Natural killer cell (primary cell): ENCODE data around the gene CRACR2A. TPM values are rescaled to one million over a fixed set of nuclear protein-coding genes. Genes with fewer than 3 reads are reported as not detected.

Experiments
- ATAC-seq, 3 donors: fragments of 150-1000 bp in 2 of 3; fragments of 200-7000 bp in 1 of 3; cut with Tn5 transposase; 1 replicate in 1 of 3; 2 replicates in 2 of 3; pipeline ENCODE4 v1.10.0; 2021; ENCODE audit warnings: mild to moderate bottlenecking in 2 of 3, moderate library complexity in 2 of 3
- DNase-seq, 2 donors: peaks; one replicate each; pipeline versions ENCODE4 v3.0.0 to v3.0.0-alpha.2; 2013 to 2021; ENCODE audit warnings: mixed read lengths in 1 of 2
- H3K27ac ChIP-seq: one replicate; pipeline ENCODE4 v1.5.1; 2013; ENCODE audit warnings: mild to moderate bottlenecking, low read length
- H3K27me3 ChIP-seq: one replicate; pipeline ENCODE4 v1.6.1; 2013; ENCODE audit warnings: low read length; ENCODE audit not compliant: control insufficient read depth, insufficient read depth
- H3K36me3 ChIP-seq: one replicate; pipeline ENCODE4 v1.6.1; 2013; ENCODE audit warnings: low read length; ENCODE audit not compliant: control insufficient read depth, insufficient read depth
- H3K4me1 ChIP-seq: one replicate; pipeline ENCODE4 v1.6.1; 2013; ENCODE audit warnings: low read length; ENCODE audit not compliant: control insufficient read depth, insufficient read depth
- H3K4me3 ChIP-seq: one replicate; pipeline ENCODE4 v1.5.1; 2013; ENCODE audit warnings: low read length
- H3K9me3 ChIP-seq: one replicate; pipeline ENCODE4 v1.6.1; 2013; ENCODE audit warnings: low read length; ENCODE audit not compliant: control insufficient read depth, insufficient read depth
- H3K27ac Mint-ChIP-seq, 2 donors: one replicate each; pipeline ENCODE4 v1.8.0; 2022; ENCODE audit warnings: mild to moderate bottlenecking in 2 of 2, mixed read lengths in 2 of 2, moderate library complexity in 1 of 2
- H3K27me3 Mint-ChIP-seq, 2 donors: one replicate each; pipeline ENCODE4 v1.8.0; 2022; ENCODE audit warnings: low read depth in 2 of 2, mixed read lengths in 2 of 2
- H3K36me3 Mint-ChIP-seq: one replicate; pipeline ENCODE4 v1.8.0; 2022; ENCODE audit warnings: mixed read lengths
- H3K4me1 Mint-ChIP-seq, 2 donors: one replicate each; pipeline ENCODE4 v1.8.0; 2022; ENCODE audit warnings: mixed read lengths in 2 of 2
- H3K4me3 Mint-ChIP-seq: one replicate; pipeline ENCODE4 v1.8.0; 2022; ENCODE audit warnings: mild to moderate bottlenecking, moderate library complexity, mixed read lengths
- H3K9me3 Mint-ChIP-seq, 2 donors: one replicate each; pipeline ENCODE4 v1.8.0; 2022; ENCODE audit warnings: mixed read lengths in 2 of 2
- WGBS: methylation state at CpG from one replicate; pipeline ENCODE4 v1.1.7; 2013; ENCODE audit warnings: missing lambda C conversion rate; ENCODE audit not compliant: insufficient coverage; 5-methylcytosine and 5-hydroxymethylcytosine counted together
- intact Hi-C: fragments of 100-400 bp; cut with micrococcal nuclease; formaldehyde crosslinking; loops from one replicate; pipeline ENCODE4 v1.14.2; 2022
- total RNA-seq, 4 donors: library from RNA; stranded (reverse); fragments of 120-200 nt in 1 of 4; gene quantifications; one replicate each; pipeline versions ENCODE4 v1.2.3 to v1.2.4, GENCODE V29; 2013 to 2022
- TF ChIP-seq, protein P1 (sequence below): fragments of 200-600 bp; IDR thresholded peaks from one replicate; pipeline ENCODE4 v1.8.0; 2022; ENCODE audit warnings: antibody characterized with exemption

CRACR2A gene
- total RNA-seq, 3 donors from 2014 or later (not counting 1 experiment from before 2014, with no cell fraction given), result 59.8 to 94.4 (median 80.5) TPM

DNA sequence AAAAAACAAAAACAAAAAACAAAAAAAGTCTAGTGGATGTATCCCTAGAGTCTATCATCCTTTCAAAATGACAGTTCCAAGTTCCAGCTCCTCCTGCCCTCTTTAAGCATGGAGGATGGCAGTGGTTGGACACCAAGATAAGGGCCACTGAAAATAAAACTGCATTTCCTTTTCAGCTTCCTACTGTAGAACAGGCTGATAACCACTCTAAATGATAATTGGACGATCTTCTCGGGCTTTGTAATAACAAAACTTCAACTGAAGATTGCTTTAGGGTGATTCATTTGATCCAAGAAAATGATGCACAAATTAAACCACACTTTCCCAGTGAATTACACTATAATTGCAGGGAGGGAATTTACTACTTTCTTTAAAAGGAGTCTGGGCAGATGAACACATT, 42.2 kb upstream of the CRACR2A start:
- no peak for ATAC-seq
- 89% methylated on average over 2 of the region's 2 CpGs for WGBS

DNA sequence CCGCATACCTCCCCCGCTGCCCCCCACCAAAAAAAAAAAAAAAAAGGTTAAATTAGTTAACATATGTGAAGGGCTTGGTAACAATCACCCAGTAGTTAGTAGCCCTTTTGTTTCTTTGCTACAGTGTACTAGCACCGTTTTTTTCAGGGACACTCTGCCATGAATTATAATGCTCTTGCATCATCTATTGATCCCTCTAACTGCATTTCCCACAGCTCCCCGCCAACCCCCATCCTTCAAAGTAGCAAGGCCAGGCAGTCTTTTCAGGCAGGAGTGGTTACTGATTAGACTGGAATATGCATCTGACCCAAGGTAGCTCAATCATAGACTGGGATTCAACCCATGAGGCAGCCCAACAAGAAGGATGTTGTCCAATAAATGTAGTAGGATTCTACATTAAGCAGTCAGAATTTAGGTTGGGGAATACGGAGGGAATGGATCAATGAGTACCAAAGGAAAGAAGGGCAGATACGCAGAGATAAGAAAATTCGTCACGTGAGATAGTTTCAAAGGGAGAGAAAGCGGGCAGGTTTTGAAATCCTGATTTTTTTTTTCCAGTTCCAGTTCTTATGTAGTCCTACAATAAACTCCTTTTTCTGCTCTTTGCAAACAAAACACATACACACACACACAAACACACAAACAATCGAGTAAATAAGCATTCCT, 39.8 kb upstream of the CRACR2A start:
- H3K27ac Mint-ChIP-seq, result no peak overlapping the region

More for the DNA sequence above, 42.2 kb upstream of the CRACR2A start:
- no peaks in the 10 kb centered on the region for H3K9me3 Mint-ChIP-seq
- no peaks in the 10 kb centered on the region for H3K9me3 ChIP-seq
- no peak overlapping the region for H3K27ac Mint-ChIP-seq
- H3K27ac ChIP-seq, result no peak overlapping the region
- no peak overlapping the region for H3K4me3 ChIP-seq
- H3K27me3 ChIP-seq, result no peaks in the 10 kb centered on the region
- H3K4me1 ChIP-seq, result no peaks in the 10 kb centered on the region
- peaks cover 6% of the 10 kb centered on the region for H3K36me3 Mint-ChIP-seq
- intact Hi-C loops, result no loop called here
- H3K36me3 ChIP-seq, result peaks cover 3% of the 10 kb centered on the region
- no peaks in the 10 kb centered on the region for H3K27me3 Mint-ChIP-seq
- TF ChIP-seq, protein P1, sequence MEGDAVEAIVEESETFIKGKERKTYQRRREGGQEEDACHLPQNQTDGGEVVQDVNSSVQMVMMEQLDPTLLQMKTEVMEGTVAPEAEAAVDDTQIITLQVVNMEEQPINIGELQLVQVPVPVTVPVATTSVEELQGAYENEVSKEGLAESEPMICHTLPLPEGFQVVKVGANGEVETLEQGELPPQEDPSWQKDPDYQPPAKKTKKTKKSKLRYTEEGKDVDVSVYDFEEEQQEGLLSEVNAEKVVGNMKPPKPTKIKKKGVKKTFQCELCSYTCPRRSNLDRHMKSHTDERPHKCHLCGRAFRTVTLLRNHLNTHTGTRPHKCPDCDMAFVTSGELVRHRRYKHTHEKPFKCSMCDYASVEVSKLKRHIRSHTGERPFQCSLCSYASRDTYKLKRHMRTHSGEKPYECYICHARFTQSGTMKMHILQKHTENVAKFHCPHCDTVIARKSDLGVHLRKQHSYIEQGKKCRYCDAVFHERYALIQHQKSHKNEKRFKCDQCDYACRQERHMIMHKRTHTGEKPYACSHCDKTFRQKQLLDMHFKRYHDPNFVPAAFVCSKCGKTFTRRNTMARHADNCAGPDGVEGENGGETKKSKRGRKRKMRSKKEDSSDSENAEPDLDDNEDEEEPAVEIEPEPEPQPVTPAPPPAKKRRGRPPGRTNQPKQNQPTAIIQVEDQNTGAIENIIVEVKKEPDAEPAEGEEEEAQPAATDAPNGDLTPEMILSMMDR, result no peak
- no peak overlapping the region for H3K4me3 Mint-ChIP-seq
- no peak for DNase-seq
- no peaks in the 10 kb centered on the region for H3K4me1 Mint-ChIP-seq

GRCh38 chr12:3791256-3791874, 38.5 kb upstream of the CRACR2A start:
- Mint-ChIP-seq H3K9me3 (no peaks in the 10 kb centered on the region), H3K4me3 (no peak overlapping the region), H3K4me1 (no peaks in the 10 kb centered on the region), H3K27me3 (no peaks in the 10 kb centered on the region), H3K27ac (no peak overlapping the region), H3K36me3 (peaks cover 19% of the 10 kb centered on the region)
- H3K27me3 ChIP-seq, result no peaks in the 10 kb centered on the region
- H3K4me3 ChIP-seq, result no peak overlapping the region
- no peaks in the 10 kb centered on the region for H3K9me3 ChIP-seq
- no peak overlapping the region for H3K27ac ChIP-seq
- no peaks in the 10 kb centered on the region for H3K36me3 ChIP-seq
- WGBS, result 94% methylated on average over 5 of the region's 5 CpGs
- TF ChIP-seq, protein P1, result no peak
- no peaks in the 10 kb centered on the region for H3K4me1 ChIP-seq
- no peak for ATAC-seq
- DNase-seq, result no peak
- intact Hi-C loops, result no loop called here

More for the DNA sequence above, 39.8 kb upstream of the CRACR2A start:
- TF ChIP-seq, protein P1, result no peak
- H3K27ac ChIP-seq, result no peak overlapping the region
- no peaks in the 10 kb centered on the region for H3K9me3 ChIP-seq
- H3K4me1 ChIP-seq, result no peaks in the 10 kb centered on the region
- H3K4me1 Mint-ChIP-seq, result no peaks in the 10 kb centered on the region
- intact Hi-C loops, result no loop called here
- DNase-seq (no peak), ATAC-seq (no peak)
- H3K36me3 ChIP-seq, result peaks cover 2% of the 10 kb centered on the region
- H3K27me3 Mint-ChIP-seq, result no peaks in the 10 kb centered on the region
- H3K27me3 ChIP-seq, result no peaks in the 10 kb centered on the region
- H3K9me3 Mint-ChIP-seq, result no peaks in the 10 kb centered on the region
- no peak overlapping the region for H3K4me3 Mint-ChIP-seq
- H3K4me3 ChIP-seq, result no peak overlapping the region
- 98% methylated on average over 7 of the region's 10 CpGs for WGBS
- peaks cover 6% of the 10 kb centered on the region for H3K36me3 Mint-ChIP-seq
